Kidney tubule cell (primary cell): Measurements from ENCODE around the gene AKAP10.
"Not testable (repeated sequence)": the region's sequence is repeated elsewhere in the genome, so short reads cannot be mapped to it uniquely, and the experiment has no call there.

Experiments
- DNase-seq: peaks from one replicate; pipeline ENCODE4 v3.0.0-alpha.2; 2018; ENCODE audit warnings: low spot score

AKAP10 gene

GRCh38 chr17:19977293-19978208 lies at the start of gene AKAP10:
AKAP10 (minus strand) TSS chr17:19977828; CDS start chr17:19977679, 149 bp downstream.
- peak; percentile 87 for DNase-seq

GRCh38 chr17:20026960-20027359 lies 49.3 kb upstream of the AKAP10 start:
- no peak for DNase-seq

GRCh38 chr17:20022701-20023100 lies 45.1 kb upstream of the AKAP10 start:
- DNase-seq = no peak

- not testable (repeated sequence) for DNase-seq
These were observed 38.9 kb upstream of the AKAP10 start for GRCh38 chr17:20016475-20016992.

- DNase-seq = no peak
These were observed 34.4 kb upstream of the AKAP10 start for GRCh38 chr17:20012017-20012536.

- DNase-seq = no peak
These were observed 33.3 kb upstream of the AKAP10 start for GRCh38 chr17:20010936-20011335.

GRCh38 chr17:20010099-20010863 lies 32.7 kb upstream of the AKAP10 start:
- DNase-seq = peak; percentile 46

GRCh38 chr17:20009302-20010098 lies 31.9 kb upstream of the AKAP10 start, which contains the start of gene SPECC1:
SPECC1 (plus strand) TSS chr17:20009359; CDS start chr17:20096652, 87,293 bp downstream.
- peak; percentile 76 for DNase-seq

- DNase-seq = no peak
These were observed 31.3 kb upstream of the AKAP10 start for GRCh38 chr17:20009052-20009301.

- DNase-seq = peak; percentile 20
These were observed 30.8 kb upstream of the AKAP10 start for GRCh38 chr17:20008242-20009051.

GRCh38 chr17:19996502-19996901 lies 18.9 kb upstream of the AKAP10 start:
- DNase-seq = no peak

GRCh38 chr17:19996086-19996485 lies 18.5 kb upstream of the AKAP10 start:
- DNase-seq = no peak

GRCh38 chr17:19992803-19993713 lies 15.4 kb upstream of the AKAP10 start:
- DNase-seq = peak; percentile 88

GRCh38 chr17:19991252-19991885 lies 13.7 kb upstream of the AKAP10 start:
- no peak for DNase-seq

- DNase-seq = no peak
These were observed 10.3 kb upstream of the AKAP10 start for GRCh38 chr17:19987897-19988296.

GRCh38 chr17:19986941-19987861 lies 9.6 kb upstream of the AKAP10 start:
- no peak for DNase-seq

- no peak for DNase-seq
These were observed 2.5 kb upstream of the AKAP10 start for GRCh38 chr17:19979917-19980770.
